Upper lobe of right lung (tissue), 1 donor: ENCODE results near the gene NLGN2. TPM values are rescaled to one million over a fixed set of nuclear protein-coding genes. Genes with fewer than 3 reads are reported as not detected.

Experiments
- ATAC-seq: fragments of 200-7000 bp; cut with Tn5 transposase; one replicate; pipeline ENCODE4 v1.9.1; 2020; ENCODE audit warnings: mild to moderate bottlenecking, moderate library complexity
- DNase-seq: peaks from one replicate; pipeline ENCODE4 v3.0.0-alpha.2; 2020
- H3K27ac ChIP-seq: fragments of 200-600 bp; one replicate; pipeline ENCODE4 v1.8.0; 2022
- H3K27me3 ChIP-seq: fragments of 200-600 bp; one replicate; pipeline ENCODE4 v1.8.0; 2022; ENCODE audit warnings: mild to moderate bottlenecking
- H3K36me3 ChIP-seq: fragments of 200-600 bp; one replicate; pipeline ENCODE4 v1.8.0; 2022
- H3K4me1 ChIP-seq: fragments of 200-600 bp; one replicate; pipeline ENCODE4 v1.8.0; 2022
- H3K4me3 ChIP-seq: fragments of 200-600 bp; one replicate; pipeline ENCODE4 v1.8.0; 2022; ENCODE audit warnings: mild to moderate bottlenecking
- H3K9me3 ChIP-seq: fragments of 200-600 bp; one replicate; pipeline ENCODE4 v1.8.0; 2022
- CTCF ChIP-seq: fragments of 200-600 bp; IDR thresholded peaks from one replicate; pipeline ENCODE4 v1.8.0; 2022; ENCODE audit warnings: antibody characterized with exemption
- intact Hi-C: fragments of 100-400 bp; cut with DNase I; formaldehyde crosslinking; loops from one replicate; pipeline ENCODE4 v1.11.0; 2022
- total RNA-seq: library from RNA; stranded (reverse); fragmentation: NEBNext Ultra II Directional; extraction: Animal tissue kit (Norgen Biotek cat#: 25700); gene quantifications from one replicate; pipeline ENCODE4 v1.2.1, GENCODE V29; 2021
- donor health status: DM: no; HTN: yes; CAD: no; lungs with severe emphysema.

Gene NLGN2
- total RNA-seq, 1 donor from 2014 or later: 11.7 TPM

- DNase-seq (no peak), ATAC-seq (no peak)
- TF ChIP-seq CTCF: no peak
- no peaks in the 10 kb centered on the region for H3K9me3 ChIP-seq
- no peak overlapping the region for H3K4me3 ChIP-seq
- H3K36me3 ChIP-seq: peaks cover 41% of the 10 kb centered on the region
- no peaks in the 10 kb centered on the region for H3K27me3 ChIP-seq
- no peak overlapping the region for H3K27ac ChIP-seq
- intact Hi-C loops: no loop called here
- peaks cover 4% of the 10 kb centered on the region for H3K4me1 ChIP-seq
Measured at GRCh38 chr17:7463372-7463846, 55.8 kb downstream of the NLGN2 start.

GRCh38 chr17:7464081-7464480 lies 56.4 kb downstream of the NLGN2 start:
- Histone ChIP-seq H3K4me3 (no peak overlapping the region), H3K27me3 (no peaks in the 10 kb centered on the region), H3K27ac (no peak overlapping the region), H3K4me1 (peaks cover 4% of the 10 kb centered on the region), H3K9me3 (no peaks in the 10 kb centered on the region), H3K36me3 (peaks cover 41% of the 10 kb centered on the region)
- no peak for ATAC-seq
- TF ChIP-seq CTCF: no peak
- intact Hi-C loops: no loop called here
- DNase-seq: no peak

- Histone ChIP-seq H3K4me3 (no peak overlapping the region), H3K27me3 (no peaks in the 10 kb centered on the region), H3K36me3 (peaks cover 41% of the 10 kb centered on the region), H3K27ac (peak overlapping the region; percentile 61), H3K4me1 (peaks cover 10% of the 10 kb centered on the region), H3K9me3 (no peaks in the 10 kb centered on the region)
- peak; percentile 75 for ATAC-seq
- no peak for TF ChIP-seq CTCF
- intact Hi-C loops: no loop called here
- DNase-seq: peak; percentile 87
Measured at GRCh38 chr17:7465597-7466275, 58.1 kb downstream of the NLGN2 start.

- intact Hi-C loops: no loop called here
- peak overlapping the region; percentile 61 for H3K27ac ChIP-seq
- H3K27me3 ChIP-seq: no peaks in the 10 kb centered on the region
- H3K4me3 ChIP-seq: no peak overlapping the region
- no peak for TF ChIP-seq CTCF
- DNase-seq (no peak), ATAC-seq (no peak)
- H3K9me3 ChIP-seq: no peaks in the 10 kb centered on the region
- H3K36me3 ChIP-seq: peaks cover 41% of the 10 kb centered on the region
- H3K4me1 ChIP-seq: peaks cover 10% of the 10 kb centered on the region
Measured at GRCh38 chr17:7466318-7466638, 58.6 kb downstream of the NLGN2 start.

- peak overlapping the region; percentile 61 for H3K27ac ChIP-seq
- DNase-seq: no peak
- no peak for TF ChIP-seq CTCF
- peaks cover 14% of the 10 kb centered on the region for H3K4me1 ChIP-seq
- ATAC-seq: peak; percentile 23
- H3K27me3 ChIP-seq: no peaks in the 10 kb centered on the region
- intact Hi-C loops: no loop called here
- H3K9me3 ChIP-seq: no peaks in the 10 kb centered on the region
- peaks cover 41% of the 10 kb centered on the region for H3K36me3 ChIP-seq
- no peak overlapping the region for H3K4me3 ChIP-seq
Measured at GRCh38 chr17:7466639-7467341, 59.1 kb downstream of the NLGN2 start.
